RPMI7951 (cell line): Measurements from ENCODE around the gene THOC1. TPM values are rescaled to one million over a fixed set of nuclear protein-coding genes. Genes with fewer than 3 reads are reported as not detected.
A peak's percentile ranks its signal among the peaks of the same experiment; 100 is the strongest.

Source experiments
- DNase-seq: peaks from one replicate; pipeline ENCODE4 v3.0.0-alpha.2; 2012; ENCODE audit warnings: low read depth
- total RNA-seq: library from RNA; depleted of rRNA; stranded (reverse); fragments of >200 nt; shearing (Covaris generic); gene quantifications from 2 replicates; pipeline ENCODE4 v1.2.3, GENCODE V29; 2014

The THOC1 gene
- total RNA-seq, 1 experiment from 2014 or later = 39.8 TPM

- no peak for DNase-seq
Observed at GRCh38 chr18:275486-275885, 7.6 kb upstream of the THOC1 start.

- DNase-seq = no peak
Observed at GRCh38 chr18:274313-274712, 6.5 kb upstream of the THOC1 start.

DNA sequence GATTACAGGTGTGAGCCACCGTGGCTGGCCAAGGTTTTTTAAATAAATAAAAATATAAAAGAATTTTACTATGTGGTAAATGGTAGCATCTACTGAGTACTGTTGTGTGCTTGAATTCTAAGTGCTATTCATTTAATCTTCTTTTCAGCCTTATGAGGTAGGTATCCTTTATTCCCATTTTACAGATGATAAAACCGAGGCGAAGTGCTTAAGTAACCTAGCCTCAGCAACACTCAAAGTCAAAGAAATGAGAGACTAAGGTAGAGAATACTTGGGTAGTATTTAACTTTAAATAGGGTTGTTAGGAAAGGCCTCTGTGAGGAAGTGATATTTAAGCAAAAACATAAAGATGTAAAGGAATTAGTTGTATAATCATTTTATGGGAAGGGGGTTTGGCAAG, 5.7 kb upstream of the THOC1 start:
- no peak for DNase-seq

DNA sequence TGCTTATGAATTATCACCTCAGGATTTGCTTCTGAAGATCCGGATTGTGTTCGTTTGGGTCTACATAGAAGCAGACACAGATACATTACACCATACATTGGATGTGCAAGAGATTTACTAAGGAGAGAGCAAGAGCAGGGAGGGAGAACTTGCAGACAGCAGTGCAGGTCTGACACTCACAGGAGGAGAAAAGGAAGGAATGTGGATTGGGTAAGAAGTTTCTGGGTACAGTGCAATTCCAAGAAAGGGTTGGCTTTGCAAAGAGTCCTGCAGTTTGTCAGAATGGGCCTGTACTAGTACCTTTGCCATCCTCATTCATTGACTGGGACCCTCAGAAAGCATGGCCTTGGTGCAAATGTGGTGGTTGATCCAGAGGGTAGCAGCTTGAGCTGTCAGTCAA, 4.8 kb upstream of the THOC1 start:
- DNase-seq = no peak

GRCh38 chr18:269480-270095, 1.7 kb upstream of the THOC1 start:
- DNase-seq = no peak

- no peak for DNase-seq
Observed at GRCh38 chr18:267380-267687, 513 bp downstream of the THOC1 start.

DNA sequence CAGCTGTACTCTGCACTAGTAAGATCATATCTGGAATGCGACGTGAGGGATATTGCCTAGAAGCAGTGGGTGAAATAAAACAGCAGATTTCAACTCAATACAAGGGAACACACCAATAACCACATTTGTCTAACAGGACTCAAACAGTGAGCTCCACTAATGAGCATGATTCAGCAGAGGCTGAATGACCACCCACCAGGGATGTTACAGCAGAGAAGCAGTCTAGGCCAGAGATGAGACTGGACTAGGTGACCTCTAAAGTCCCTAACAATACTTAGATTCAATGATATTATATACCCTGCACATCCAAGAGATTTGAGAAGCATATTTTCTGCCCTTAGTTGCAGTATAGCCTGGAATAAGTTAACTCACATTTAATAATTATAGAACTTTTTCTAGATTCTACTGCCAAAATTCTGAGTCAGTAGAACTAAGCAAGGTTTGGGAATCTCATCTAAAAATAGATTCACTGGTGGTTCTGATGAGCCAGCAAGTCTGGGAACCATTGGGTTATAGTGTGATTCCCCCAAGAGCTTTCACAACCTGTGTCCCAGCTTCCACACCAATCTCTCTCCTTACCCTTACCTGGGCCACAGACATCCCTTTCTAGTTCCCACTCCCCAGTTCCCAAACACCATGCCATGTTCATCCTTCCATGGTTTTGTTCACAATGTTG, 6.3 kb downstream of the THOC1 start:
- no peak for DNase-seq

DNA sequence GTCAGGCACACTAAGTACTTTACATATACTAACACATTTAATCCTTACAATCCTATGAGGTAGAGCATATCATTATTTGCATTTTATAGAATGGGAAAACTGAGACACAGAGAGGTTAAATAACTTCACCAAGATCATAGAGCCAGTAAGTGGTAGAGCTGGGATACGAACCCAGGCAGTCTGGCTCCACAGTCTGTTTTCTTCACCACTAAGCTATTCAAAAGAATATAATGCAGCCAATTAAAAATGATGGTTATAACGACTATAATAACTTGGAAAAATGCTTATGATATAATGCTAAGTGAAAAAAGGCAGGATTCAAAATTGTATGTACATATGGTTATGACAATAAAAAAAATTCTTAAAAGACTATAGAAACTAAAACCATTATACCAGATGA, 7.3 kb downstream of the THOC1 start:
- DNase-seq = no peak

GRCh38 chr18:255171-255570, 12.7 kb downstream of the THOC1 start:
- DNase-seq = no peak

DNA sequence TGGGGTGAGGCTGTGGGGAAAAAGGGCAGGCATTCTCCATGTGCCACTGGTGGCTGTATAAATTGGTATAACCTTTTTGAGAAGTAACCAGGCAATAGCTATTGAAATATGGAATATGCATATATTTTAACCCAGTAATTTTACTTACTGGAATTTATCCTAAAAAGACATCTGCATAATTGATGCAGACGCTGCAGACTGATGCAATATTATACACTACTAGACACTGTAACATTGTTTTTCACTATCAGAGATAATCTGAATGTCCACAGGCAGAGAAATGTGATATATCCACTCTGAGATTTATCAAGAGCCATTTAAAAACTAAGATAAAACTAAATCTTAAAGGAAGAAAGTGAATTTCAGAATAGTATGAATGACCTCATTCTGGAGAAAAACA, 14.7 kb downstream of the THOC1 start:
- DNase-seq = no peak

DNA sequence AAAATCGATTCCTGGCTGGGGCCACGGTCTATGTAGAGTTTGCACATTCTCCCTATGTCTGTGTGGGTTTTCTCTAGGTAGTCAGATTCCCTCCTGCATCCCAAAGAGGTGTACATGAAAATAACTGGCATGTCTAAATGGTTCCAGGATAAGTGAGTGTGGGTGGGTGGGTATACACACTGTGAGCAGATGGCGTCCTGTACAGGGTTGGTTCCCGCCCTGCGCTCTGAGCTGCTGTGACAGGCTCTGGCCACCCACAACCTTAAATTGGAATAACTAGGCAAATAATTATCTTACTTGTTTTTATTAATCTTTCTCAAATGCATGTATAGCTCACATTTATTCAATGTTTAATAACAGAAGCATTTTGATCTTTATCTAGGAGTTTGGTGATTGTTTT, 16.3 kb downstream of the THOC1 start:
- DNase-seq = no peak

DNA sequence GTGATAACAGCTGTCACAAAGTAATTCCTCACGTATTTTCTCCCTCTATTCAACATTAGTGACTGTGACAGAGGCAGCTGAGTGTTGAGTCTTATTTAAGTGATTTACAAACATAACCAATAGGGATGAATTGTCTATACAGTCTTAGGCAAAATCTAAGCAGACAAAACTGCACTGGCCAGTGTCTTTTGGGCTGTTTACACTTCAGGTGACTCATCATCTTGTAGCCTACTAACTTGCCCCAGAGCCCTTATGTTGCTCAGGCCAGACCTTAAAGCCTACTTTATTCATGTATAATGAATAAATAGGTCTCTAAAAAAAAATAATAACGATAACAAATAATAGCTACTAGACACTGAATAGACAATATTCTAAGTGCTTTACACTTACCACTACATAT, 17.2 kb downstream of the THOC1 start:
- DNase-seq = peak; percentile 21

GRCh38 chr18:248053-248452, 19.8 kb downstream of the THOC1 start:
- no peak for DNase-seq

GRCh38 chr18:245282-245847, 22.5 kb downstream of the THOC1 start:
- DNase-seq = peak; percentile 34

DNA sequence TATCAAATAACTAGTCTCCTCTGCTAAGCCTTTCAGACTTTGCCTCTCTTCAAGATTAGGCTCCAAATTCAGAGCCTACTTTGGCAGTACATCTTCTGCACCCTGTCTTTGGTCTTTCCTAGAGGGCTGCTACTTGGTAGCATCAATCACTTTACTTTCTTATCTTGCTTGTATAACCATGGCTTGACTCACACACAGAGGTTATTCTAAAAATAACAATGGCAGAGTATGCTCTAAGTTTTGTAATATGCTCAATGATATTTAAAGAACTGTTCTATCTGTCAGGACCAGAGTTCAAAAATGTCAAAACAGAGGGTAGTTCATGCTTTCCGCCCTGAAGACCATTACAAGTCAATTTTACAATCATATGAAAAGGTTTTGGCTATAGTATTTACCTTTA, 27.7 kb downstream of the THOC1 start:
- no peak for DNase-seq

GRCh38 chr18:231563-231962, 36.3 kb downstream of the THOC1 start:
- no peak for DNase-seq

GRCh38 chr18:228586-228985, 39.3 kb downstream of the THOC1 start:
- DNase-seq = peak; percentile 15

DNA sequence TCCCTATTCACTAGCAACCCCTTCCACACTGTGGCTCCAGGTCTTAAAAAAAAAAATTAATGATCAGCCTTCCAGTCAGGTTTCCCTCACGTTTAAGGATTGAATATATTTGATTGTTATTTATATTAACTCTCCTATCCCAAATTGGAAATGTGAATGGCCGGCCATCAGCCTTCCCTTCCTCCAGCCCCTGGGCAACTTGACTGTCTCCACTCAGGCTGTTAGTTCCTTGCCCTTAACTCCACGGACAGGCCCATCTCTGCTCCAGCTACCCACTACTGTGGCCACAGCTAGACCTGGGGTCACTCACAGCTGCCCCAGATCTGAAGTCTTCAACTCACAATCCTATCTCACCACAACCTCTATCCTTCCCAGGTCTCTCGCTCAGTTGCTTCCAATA, 39.9 kb downstream of the THOC1 start:
- DNase-seq = no peak

DNA sequence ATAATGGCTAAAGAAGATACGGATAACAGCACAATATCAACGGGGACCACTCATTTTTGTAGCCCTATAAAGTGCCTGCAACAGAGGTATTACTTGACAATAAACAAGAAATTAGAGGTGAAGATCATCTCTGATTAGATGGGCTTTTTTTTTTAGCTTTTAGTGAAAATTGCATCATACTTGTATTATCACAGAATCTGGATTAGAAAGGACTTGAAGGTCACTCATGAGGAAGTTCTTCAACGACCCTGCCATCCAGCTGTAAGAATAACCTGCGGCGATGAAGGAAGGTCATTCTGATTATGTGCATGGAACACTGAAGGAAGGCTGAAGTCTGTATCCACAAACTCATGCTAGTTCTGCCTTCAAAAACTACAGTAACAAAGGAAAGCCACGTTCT, 40.5 kb downstream of the THOC1 start:
- DNase-seq = no peak

DNA sequence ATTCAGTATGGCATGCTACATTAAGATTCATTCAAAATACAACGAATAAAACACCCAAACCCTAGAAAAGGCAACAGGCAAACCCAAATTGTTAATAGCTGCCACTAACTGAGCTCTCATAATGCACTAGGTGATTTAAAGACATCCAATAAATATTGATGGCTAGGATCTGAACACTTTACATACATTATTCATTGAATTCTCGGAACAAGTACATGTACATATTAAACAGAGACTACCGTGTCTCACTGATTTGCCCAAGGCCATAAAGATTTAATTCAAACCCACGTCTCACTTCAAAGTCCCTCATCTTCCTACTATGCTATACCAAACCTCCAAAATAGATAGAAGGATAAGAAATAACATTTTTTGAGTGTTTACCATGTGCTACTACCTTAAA, 42.1 kb downstream of the THOC1 start:
- no peak for DNase-seq

- DNase-seq = no peak
Observed at GRCh38 chr18:220708-221107, 47.1 kb downstream of the THOC1 start.

DNA sequence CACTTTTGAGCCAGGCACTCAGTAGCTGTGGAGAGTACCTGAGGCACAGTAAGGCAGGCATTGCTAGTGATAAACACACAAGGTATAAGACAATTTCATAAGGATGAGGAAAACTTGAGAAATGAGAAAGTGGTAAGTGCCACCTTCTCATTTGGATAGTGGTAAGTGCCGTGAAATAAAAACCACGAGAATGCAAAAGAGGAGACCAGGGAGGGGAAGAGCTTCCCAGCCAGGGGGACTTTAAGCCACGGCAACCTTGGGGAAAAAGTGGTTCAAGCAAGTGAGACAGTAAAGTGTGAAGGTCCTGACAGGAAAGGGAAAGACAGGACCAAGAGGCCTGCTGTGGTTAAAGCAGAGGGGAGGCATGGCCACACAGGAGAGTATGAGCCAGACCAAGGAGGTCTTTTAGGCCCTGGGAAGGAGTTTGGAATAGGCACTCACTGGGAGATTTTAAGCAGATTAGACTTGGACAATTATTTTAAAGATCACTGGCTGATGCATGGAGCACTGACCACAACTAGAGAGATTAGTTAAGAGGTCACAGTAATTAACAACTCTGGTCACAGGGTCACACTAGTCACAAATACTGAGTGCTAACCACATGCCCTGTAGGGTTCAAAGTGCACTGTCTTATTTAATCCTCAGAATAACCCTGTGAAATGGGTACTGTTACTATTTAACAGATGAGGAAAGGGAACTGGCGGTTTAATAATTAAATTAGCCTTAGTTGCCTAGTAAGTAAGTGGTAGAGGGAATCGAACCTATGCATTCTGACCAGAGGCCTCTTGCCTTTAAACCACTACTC, 50.1 kb downstream of the THOC1 start:
- no peak for DNase-seq

GRCh38 chr18:215448-216010, 52.3 kb downstream of the THOC1 start:
- DNase-seq = no peak
